Osteoblast (primary cell): ENCODE data around the gene ZNF750. TPM values are rescaled to one million over a fixed set of nuclear protein-coding genes. Genes with fewer than 3 reads are reported as not detected.

Source experiments
- DNase-seq: peaks from one replicate; pipeline ENCODE4 v3.0.0; 2011; ENCODE audit warnings: low spot score, mixed read lengths; ENCODE audit not compliant: insufficient read length; ENCODE audit errors: missing footprints
- H2AFZ ChIP-seq: 2 replicates; pipeline ENCODE4 v1.6.0; 2011; ENCODE audit warnings: mild to moderate bottlenecking, low read length
- H3K27ac ChIP-seq: 2 replicates; pipeline ENCODE4 v1.5.1; 2011; ENCODE audit warnings: mild to moderate bottlenecking, low read depth, low read length, moderate library complexity
- H3K27me3 ChIP-seq: 2 replicates; pipeline ENCODE4 v1.6.0; 2012; ENCODE audit warnings: mild to moderate bottlenecking, control low read depth, inconsistent platforms, low read length, moderate library complexity; ENCODE audit not compliant: insufficient read depth
- H3K36me3 ChIP-seq: 2 replicates; pipeline ENCODE4 v1.5.1; 2011; ENCODE audit warnings: mild to moderate bottlenecking, low read length, control low read depth, moderate library complexity; ENCODE audit not compliant: insufficient read depth
- H3K4me1 ChIP-seq: 2 replicates; pipeline ENCODE4 v1.5.1; 2011; ENCODE audit warnings: mild to moderate bottlenecking, low read length, control low read depth, moderate library complexity; ENCODE audit not compliant: insufficient read depth
- H3K4me2 ChIP-seq: 2 replicates; pipeline ENCODE4 v1.6.0; 2011; ENCODE audit warnings: mild to moderate bottlenecking, low read length; ENCODE audit not compliant: insufficient read depth
- H3K4me3 ChIP-seq: fragments of 200-600 bp; sonication (generic); 3 replicates; pipeline ENCODE4 v1.5.1; 2012; ENCODE audit warnings: mild to moderate bottlenecking, low read length, inconsistent platforms; ENCODE audit not compliant: insufficient read depth
- H3K79me2 ChIP-seq: 2 replicates; pipeline ENCODE4 v1.6.0; 2012; ENCODE audit warnings: mild to moderate bottlenecking, low read length, control low read depth, inconsistent platforms; ENCODE audit not compliant: insufficient read depth
- H3K9me3 ChIP-seq: 2 replicates; pipeline ENCODE4 v1.5.1; 2011; ENCODE audit warnings: low read depth, low read length, control low read depth
- H4K20me1 ChIP-seq: 2 replicates; pipeline ENCODE4 v1.6.0; 2012; ENCODE audit warnings: mild to moderate bottlenecking, low read length, control low read depth; ENCODE audit not compliant: insufficient read depth
- total RNA-seq: library from RNA; depleted of rRNA; stranded (reverse); fragments of >200 nt; gene quantifications from 2 replicates; pipeline ENCODE4 v1.2.3, GENCODE V29; 2012
- TF ChIP-seq, protein P1 (sequence below): IDR thresholded peaks from 2 replicates; pipeline ENCODE4 v1.5.1; 2011; ENCODE audit warnings: mild to moderate bottlenecking, low read depth, low read length, moderate library complexity; ENCODE audit errors: extremely low read depth

ZNF750 gene
- total RNA-seq, 1 donor = not detected

DNA sequence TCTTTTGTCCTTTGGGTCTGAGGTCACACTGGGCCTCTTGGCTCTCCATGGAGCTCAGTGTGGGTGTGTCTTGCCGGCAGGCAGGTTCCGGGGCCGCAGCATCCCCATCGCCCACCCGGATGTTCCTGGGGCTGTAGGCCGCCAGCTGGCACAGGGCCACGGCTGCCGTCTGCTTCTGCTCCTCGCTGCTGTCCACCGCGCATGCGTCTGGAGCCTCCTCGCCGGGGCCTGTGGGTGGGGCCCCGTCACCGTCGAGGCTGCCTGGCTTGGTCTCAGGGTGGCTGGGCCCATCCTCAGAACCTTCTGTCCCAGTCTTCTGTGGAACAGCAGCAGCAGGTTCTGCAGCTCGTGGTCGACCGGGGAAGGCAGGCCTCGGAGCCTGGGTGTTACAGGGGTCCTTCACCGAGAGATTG, 9.6 kb downstream of the ZNF750 start:
- H3K27ac ChIP-seq = no peak overlapping the region
- H3K79me2 ChIP-seq = no peaks in the 10 kb centered on the region
- no peak overlapping the region for H2AFZ ChIP-seq
- peaks cover 5% of the 10 kb centered on the region for H3K36me3 ChIP-seq
- H3K4me2 ChIP-seq = no peak overlapping the region
- H3K4me1 ChIP-seq = no peaks in the 10 kb centered on the region
- no peaks in the 10 kb centered on the region for H4K20me1 ChIP-seq
- H3K9me3 ChIP-seq = no peaks in the 10 kb centered on the region
- H3K27me3 ChIP-seq = no peaks in the 10 kb centered on the region
- no peak for DNase-seq
- TF ChIP-seq, protein P1, sequence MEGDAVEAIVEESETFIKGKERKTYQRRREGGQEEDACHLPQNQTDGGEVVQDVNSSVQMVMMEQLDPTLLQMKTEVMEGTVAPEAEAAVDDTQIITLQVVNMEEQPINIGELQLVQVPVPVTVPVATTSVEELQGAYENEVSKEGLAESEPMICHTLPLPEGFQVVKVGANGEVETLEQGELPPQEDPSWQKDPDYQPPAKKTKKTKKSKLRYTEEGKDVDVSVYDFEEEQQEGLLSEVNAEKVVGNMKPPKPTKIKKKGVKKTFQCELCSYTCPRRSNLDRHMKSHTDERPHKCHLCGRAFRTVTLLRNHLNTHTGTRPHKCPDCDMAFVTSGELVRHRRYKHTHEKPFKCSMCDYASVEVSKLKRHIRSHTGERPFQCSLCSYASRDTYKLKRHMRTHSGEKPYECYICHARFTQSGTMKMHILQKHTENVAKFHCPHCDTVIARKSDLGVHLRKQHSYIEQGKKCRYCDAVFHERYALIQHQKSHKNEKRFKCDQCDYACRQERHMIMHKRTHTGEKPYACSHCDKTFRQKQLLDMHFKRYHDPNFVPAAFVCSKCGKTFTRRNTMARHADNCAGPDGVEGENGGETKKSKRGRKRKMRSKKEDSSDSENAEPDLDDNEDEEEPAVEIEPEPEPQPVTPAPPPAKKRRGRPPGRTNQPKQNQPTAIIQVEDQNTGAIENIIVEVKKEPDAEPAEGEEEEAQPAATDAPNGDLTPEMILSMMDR = no peak
- H3K4me3 ChIP-seq = no peak overlapping the region

DNA sequence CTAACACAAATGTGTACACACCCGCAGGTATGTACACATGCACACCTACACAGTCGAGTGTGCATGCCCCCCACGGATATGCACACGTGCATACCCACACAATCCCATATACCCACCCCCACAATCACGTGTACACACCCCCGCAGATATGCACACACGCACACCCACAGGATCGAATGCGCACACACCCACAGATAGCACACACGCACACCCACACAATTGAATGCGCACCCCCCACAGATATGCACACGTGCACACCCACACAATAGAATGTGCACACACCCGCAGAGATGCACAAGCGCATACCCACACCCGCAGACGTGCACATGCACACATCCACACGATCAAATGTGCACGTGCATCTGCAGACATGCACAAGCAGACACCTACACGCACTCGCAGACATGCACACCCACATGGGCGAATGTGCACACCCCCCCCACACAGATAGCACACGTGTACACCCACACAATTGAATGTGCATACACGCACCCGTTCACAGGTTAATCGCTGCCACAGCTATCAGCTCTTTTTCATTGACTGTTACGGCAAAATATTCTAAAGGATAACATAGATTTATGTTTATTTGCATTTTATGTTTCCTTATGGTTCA, 10.8 kb downstream of the ZNF750 start:
- Histone ChIP-seq H3K4me3 (no peak overlapping the region), H3K27ac (no peak overlapping the region), H2AFZ (no peak overlapping the region), H3K79me2 (no peaks in the 10 kb centered on the region), H3K4me2 (no peak overlapping the region), H3K9me3 (no peaks in the 10 kb centered on the region), H3K27me3 (no peaks in the 10 kb centered on the region), H3K36me3 (peaks cover 5% of the 10 kb centered on the region), H3K4me1 (no peaks in the 10 kb centered on the region), H4K20me1 (no peaks in the 10 kb centered on the region)
- DNase-seq = no peak
- TF ChIP-seq, protein P1 = no peak

DNA sequence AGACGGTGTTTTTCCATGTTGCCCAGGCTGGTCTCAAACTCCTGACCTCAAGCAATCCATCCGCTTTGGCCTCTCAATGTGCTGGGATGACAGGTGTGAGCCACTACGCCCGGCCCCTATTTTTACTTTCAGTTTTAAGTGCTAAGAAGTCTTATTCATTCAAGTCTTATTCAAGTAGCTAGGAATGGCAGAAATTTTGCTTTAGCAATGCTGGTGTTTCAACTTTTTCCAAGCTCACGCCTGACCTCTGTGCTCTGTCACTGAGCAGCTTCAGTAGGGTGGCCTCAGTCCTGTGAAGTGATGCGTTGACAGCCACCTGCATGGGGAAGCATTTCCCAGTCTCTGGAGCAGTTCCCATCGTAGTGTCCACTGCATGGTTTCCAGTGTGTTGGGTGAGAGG, 12.9 kb downstream of the ZNF750 start:
- no peak for DNase-seq
- no peaks in the 10 kb centered on the region for H3K4me1 ChIP-seq
- H3K27ac ChIP-seq = no peak overlapping the region
- no peak overlapping the region for H3K4me3 ChIP-seq
- H3K36me3 ChIP-seq = peaks cover 8% of the 10 kb centered on the region
- H3K79me2 ChIP-seq = no peaks in the 10 kb centered on the region
- H2AFZ ChIP-seq = no peak overlapping the region
- H4K20me1 ChIP-seq = no peaks in the 10 kb centered on the region
- no peaks in the 10 kb centered on the region for H3K27me3 ChIP-seq
- no peak overlapping the region for H3K4me2 ChIP-seq
- H3K9me3 ChIP-seq = no peaks in the 10 kb centered on the region
- TF ChIP-seq, protein P1 = no peak

DNA sequence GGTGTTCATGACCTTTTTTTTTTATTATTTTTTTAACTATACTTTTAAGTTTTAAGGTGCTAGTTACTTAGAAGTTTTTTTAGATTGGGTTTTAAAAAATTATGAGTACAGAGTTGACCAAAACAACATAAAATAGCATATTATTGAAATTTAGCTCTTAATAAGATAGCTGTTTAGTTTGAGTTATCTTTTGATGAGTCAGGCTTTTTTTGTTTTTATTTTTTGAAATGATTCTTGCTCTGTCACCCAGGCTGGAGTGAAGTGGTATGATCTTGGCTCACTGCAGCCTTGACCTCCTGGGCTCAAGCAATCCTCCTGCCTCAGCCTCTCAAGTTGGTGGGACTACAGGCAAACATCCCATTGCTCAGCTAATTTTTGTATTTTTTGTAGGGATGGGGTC, 13.6 kb downstream of the ZNF750 start:
- TF ChIP-seq, protein P1 = no peak
- Histone ChIP-seq H3K79me2 (no peaks in the 10 kb centered on the region), H3K9me3 (no peaks in the 10 kb centered on the region)

More for the DNA sequence above, 13.6 kb downstream of the ZNF750 start:
- H3K27ac ChIP-seq = no peak overlapping the region
- H3K4me3 ChIP-seq = no peak overlapping the region
- no peak overlapping the region for H2AFZ ChIP-seq
- H3K36me3 ChIP-seq = peaks cover 8% of the 10 kb centered on the region
- no peaks in the 10 kb centered on the region for H4K20me1 ChIP-seq
- no peaks in the 10 kb centered on the region for H3K27me3 ChIP-seq
- no peaks in the 10 kb centered on the region for H3K4me1 ChIP-seq
- no peak for DNase-seq
- H3K4me2 ChIP-seq = no peak overlapping the region
